ENCODE results near the gene XRCC5.

The XRCC5 gene

GRCh38 chr2:216235896-216236295, 126.7 kb downstream of the XRCC5 start:
- DNase-seq, result no peak

GRCh38 chr2:216236486-216236885, 127.3 kb downstream of the XRCC5 start:
- no peak for DNase-seq

GRCh38 chr2:216242365-216242764, 133.2 kb downstream of the XRCC5 start:
- no peak for DNase-seq

- no peak for DNase-seq
Observed at GRCh38 chr2:216243026-216243425, 133.9 kb downstream of the XRCC5 start.

- no peak for DNase-seq
Observed at GRCh38 chr2:216245391-216245975, 136.3 kb downstream of the XRCC5 start.

- DNase-seq, result no peak
Observed at GRCh38 chr2:216246766-216247165, 137.6 kb downstream of the XRCC5 start.
